Left ventricle myocardium inferior (tissue), 1 donor: ENCODE data around the gene RAB17. TPM values are rescaled to one million over a fixed set of nuclear protein-coding genes. Genes with fewer than 3 reads are reported as not detected.
"Not testable (repeated sequence)": the region's sequence is repeated elsewhere in the genome, so short reads cannot be mapped to it uniquely, and the experiment has no call there.

Experiments used
- DNase-seq: peaks from one replicate; pipeline ENCODE4 v3.0.0-alpha.2; 2020
- H3K27ac ChIP-seq: fragments of 200-600 bp; replicated peaks from 2 replicates; pipeline ENCODE4 v1.8.0; 2021
- H3K27me3 ChIP-seq: fragments of 200-600 bp; 2 replicates; pipeline ENCODE4 v1.8.0; 2021; ENCODE audit warnings: low read depth
- H3K36me3 ChIP-seq: fragments of 200-600 bp; 2 replicates; pipeline ENCODE4 v1.8.0; 2021
- H3K4me1 ChIP-seq: fragments of 200-600 bp; 2 replicates; pipeline ENCODE4 v1.8.0; 2021
- H3K4me3 ChIP-seq: fragments of 200-600 bp; 2 replicates; pipeline ENCODE4 v1.8.0; 2021; ENCODE audit warnings: mild to moderate bottlenecking, moderate library complexity
- H3K9me3 ChIP-seq: fragments of 200-600 bp; replicated peaks from 2 replicates; pipeline ENCODE4 v1.8.0; 2021
- CTCF ChIP-seq: fragments of 200-600 bp; IDR thresholded peaks from 2 replicates; pipeline ENCODE4 v1.8.0; 2021; ENCODE audit warnings: antibody characterized with exemption, mild to moderate bottlenecking, borderline replicate concordance
- intact Hi-C: fragments of 100-400 bp; cut with micrococcal nuclease; formaldehyde crosslinking; loops from one replicate; pipeline ENCODE4 v1.11.0; 2022
- total RNA-seq: library from RNA; stranded (reverse); fragmentation: NEBNext Ultra II Directional; extraction: Animal tissue kit (Norgen Biotek cat#: 25700); gene quantifications from one replicate; pipeline ENCODE4 v1.2.1, GENCODE V29; 2021
- donor health status: DM: no; HTN: yes; CAD: no; lungs with severe emphysema.

RAB17 gene
- total RNA-seq, 1 donor from 2014 or later: 4.5 TPM

GRCh38 chr2:237613679-237614078 lies 23.1 kb upstream of the RAB17 start:
- no peak overlapping the region for H3K4me3 ChIP-seq
- intact Hi-C loops: no loop called here
- H3K4me1 ChIP-seq: peaks cover 48% of the 10 kb centered on the region
- no peaks in the 10 kb centered on the region for H3K9me3 ChIP-seq
- DNase-seq: no peak
- no peak for TF ChIP-seq CTCF
- no peaks in the 10 kb centered on the region for H3K27me3 ChIP-seq
- no peak overlapping the region for H3K27ac ChIP-seq
- H3K36me3 ChIP-seq: no peaks in the 10 kb centered on the region

- Histone ChIP-seq H3K4me1 (peaks cover 46% of the 10 kb centered on the region), H3K27ac (no peak overlapping the region), H3K9me3 (no peaks in the 10 kb centered on the region), H3K4me3 (no peak overlapping the region), H3K36me3 (no peaks in the 10 kb centered on the region), H3K27me3 (no peaks in the 10 kb centered on the region)
- intact Hi-C loops: no loop called here
- TF ChIP-seq CTCF: no peak
- no peak for DNase-seq
Observed at GRCh38 chr2:237612527-237613357, 22.2 kb upstream of the RAB17 start.

GRCh38 chr2:237606522-237606921 lies 16.0 kb upstream of the RAB17 start:
- H3K4me3 ChIP-seq, H3K27ac ChIP-seq, DNase-seq, H3K36me3 ChIP-seq, intact Hi-C loops, H3K27me3 ChIP-seq, H3K9me3 ChIP-seq: not testable (repeated sequence)
- H3K4me1 ChIP-seq: peaks cover 19% of the 10 kb centered on the region

- H3K36me3 ChIP-seq: no peaks in the 10 kb centered on the region
- H3K4me1 ChIP-seq: peaks cover 31% of the 10 kb centered on the region
- H3K4me3 ChIP-seq: no peak overlapping the region
- intact Hi-C loops: no loop called here
- DNase-seq: no peak
- H3K27me3 ChIP-seq: no peaks in the 10 kb centered on the region
- H3K27ac ChIP-seq: no peak overlapping the region
- TF ChIP-seq CTCF: peak; percentile 47
- no peaks in the 10 kb centered on the region for H3K9me3 ChIP-seq
Observed at GRCh38 chr2:237604960-237605359, 14.4 kb upstream of the RAB17 start.

- DNase-seq: no peak
- no peak overlapping the region for H3K4me3 ChIP-seq
- H3K36me3 ChIP-seq: no peaks in the 10 kb centered on the region
- H3K4me1 ChIP-seq: peaks cover 37% of the 10 kb centered on the region
- no peaks in the 10 kb centered on the region for H3K9me3 ChIP-seq
- no peaks in the 10 kb centered on the region for H3K27me3 ChIP-seq
- intact Hi-C loops: no loop called here
- no peak overlapping the region for H3K27ac ChIP-seq
- no peak for TF ChIP-seq CTCF
Observed at GRCh38 chr2:237604391-237604790, 13.9 kb upstream of the RAB17 start.

- no peaks in the 10 kb centered on the region for H3K36me3 ChIP-seq
- no peak for DNase-seq
- TF ChIP-seq CTCF: no peak
- H3K4me1 ChIP-seq: peaks cover 43% of the 10 kb centered on the region
- H3K9me3 ChIP-seq: no peaks in the 10 kb centered on the region
- H3K27me3 ChIP-seq: no peaks in the 10 kb centered on the region
- intact Hi-C loops: no loop called here
- peak overlapping the region; percentile 1 for H3K27ac ChIP-seq
- peak overlapping the region; percentile 42 for H3K4me3 ChIP-seq
Observed at GRCh38 chr2:237603718-237604362, 13.3 kb upstream of the RAB17 start.
